ENCODE results near the gene SELENOO. TPM values are rescaled to one million over a fixed set of nuclear protein-coding genes. Genes with fewer than 3 reads are reported as not detected.

The SELENOO gene
- polyA plus RNA-seq, 10 donors, result 6.8 to 16.9 (median 12.4) TPM

DNA sequence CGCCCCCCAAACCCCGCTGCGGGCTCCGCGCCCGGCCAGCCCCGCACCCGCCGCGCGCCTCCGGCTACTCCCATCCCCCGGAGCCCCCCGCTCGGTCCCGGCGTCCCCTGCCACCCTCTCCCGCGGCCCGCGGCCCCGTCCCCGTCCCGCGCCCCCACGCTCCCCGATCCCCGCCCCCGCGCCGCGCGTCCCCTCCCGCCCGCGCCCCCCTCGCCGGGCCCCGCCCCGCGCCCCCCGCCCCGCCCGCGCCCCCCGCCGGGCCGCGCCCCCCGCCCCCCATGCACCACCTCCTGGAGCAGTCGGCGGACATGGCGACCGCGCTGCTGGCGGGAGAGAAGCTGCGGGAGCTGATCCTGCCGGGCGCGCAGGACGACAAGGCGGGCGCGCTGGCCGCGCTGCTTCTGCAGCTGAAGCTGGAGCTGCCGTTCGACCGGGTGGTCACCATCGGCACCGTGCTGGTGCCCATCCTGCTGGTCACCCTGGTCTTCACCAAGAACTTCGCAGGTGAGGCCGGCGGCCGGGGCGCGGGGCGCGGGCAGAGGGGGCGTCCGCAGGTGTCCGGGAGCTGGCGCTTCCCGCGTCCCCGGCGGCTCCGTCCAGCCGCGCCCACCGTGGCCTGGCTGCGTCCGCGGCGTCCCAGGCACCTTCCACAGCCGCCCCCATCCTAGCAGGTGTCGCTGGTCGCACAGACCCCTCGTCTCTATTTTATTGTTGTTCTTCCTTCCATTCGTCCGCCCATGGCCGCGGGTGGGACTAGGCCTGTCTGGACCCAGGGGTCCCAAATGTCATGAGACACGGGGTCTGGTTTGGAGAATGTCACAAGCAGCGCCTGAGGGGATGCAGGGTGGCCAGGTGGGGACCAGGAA is 30.1 kb upstream of the SELENOO start, which contains the start of gene PANX2:
Gene PANX2 (plus strand): TSS at position 279 of the 866 bp plus-strand sequence. CDS start 0 bp downstream, at position 279.
- no peak for DNase-seq

DNA sequence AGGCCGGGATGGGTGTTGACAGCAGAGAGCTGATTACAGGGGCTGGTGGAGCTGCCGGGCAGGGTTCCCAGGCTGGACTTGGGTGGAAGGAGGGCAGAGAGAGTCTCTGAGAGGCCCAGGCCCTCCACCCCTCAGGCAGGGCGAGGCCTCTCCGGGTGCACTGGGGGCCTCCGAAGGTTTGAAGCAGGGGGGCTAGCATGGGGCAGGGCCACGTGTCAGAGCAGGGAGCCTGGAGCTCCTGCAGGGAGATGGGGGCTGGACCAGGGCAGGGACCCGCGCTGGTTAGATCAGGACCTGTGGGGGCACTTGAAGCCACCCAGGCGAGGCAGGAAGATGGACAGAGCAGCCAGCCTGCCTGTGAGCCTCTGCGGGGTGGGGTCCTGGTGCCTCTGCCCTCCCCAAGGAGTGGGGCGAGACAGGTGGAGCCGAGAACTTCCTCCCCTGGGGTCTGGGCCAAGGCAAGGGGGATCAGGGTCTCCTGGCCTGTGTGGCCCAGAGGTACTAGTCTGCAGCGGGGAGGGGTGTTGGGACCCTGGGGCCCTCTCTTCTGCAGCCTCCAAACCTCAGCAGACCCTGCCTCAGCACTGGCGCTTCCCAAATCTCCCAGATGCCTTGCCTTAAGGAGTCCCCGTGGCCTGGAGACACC is 29.4 kb upstream of the SELENOO start:
- DNase-seq, result no peak

DNA sequence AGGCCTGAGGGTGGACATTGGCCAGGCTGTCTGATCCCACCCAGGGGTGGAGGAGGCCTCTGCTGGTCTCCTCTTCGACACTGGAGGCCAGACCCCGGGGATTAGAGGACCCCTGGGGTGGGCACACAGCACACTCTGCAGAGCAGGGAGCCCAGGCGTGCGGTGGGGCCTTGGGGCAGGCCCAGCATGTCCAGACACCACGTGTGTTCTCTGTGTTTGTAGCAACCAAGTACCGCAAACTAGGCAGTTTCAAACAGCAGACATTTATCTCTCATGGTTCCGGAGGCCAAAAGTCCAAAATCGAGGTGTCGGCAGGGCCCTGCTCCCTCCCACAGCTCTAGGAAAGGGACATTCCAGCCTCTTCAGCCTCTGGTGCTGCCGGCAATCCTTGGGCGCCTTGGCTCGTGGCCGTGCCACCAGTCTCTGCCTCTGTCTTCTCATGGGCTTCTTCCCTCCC is 28.8 kb upstream of the SELENOO start:
- no peak for DNase-seq

DNA sequence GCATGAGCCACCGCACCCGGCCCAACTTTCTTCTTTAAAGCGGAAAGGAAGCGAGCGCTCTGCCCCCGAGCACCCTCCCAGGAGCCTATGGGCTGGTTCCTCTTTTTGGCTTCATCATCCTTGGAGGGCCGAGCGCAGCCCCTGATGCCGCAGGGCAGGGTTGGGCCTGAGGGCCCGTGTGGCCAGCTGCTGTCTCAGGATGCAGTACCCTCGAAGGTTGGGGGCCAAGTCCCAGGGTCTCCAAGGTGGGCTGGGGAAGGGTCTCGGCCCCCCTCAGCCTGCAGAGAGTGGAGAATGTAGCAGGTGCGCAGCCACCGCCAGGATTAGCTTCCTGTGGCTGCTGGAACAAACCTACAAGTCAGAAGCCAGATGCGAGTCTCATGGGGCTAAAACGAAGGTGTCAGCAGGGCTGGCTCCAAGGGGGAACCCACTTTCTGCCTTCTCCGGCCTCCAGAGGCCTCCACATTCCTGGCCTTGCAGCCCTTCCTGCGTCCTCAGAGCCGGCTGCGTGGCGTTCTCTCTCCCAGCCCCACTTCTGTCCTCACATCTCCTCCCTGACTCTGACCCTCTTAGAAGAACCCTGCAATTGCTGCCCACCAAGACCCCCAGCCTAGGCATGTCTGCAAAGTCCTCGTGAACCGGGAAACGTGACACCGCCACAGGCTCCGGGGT is 27.4 kb upstream of the SELENOO start:
- DNase-seq, result no peak

DNA sequence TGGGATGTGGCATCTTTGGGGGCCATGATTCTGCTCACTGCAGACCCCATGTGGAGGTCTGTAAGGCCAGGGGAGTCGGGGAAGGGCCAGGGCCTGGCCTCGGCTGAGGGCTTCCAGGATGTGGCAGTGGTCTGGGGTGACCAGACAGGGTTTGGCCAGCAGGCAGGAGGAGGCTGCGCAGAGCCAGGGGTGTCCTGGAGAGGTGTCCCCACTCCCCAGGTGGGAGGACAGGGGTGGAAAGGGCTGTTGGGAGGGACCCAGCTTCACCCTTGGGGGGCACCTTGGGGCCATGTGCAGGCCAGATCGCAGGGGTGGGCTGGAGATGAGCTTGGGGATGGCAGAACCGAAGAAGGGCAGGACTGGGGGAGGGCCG is 26.8 kb upstream of the SELENOO start:
- DNase-seq, result no peak

DNA sequence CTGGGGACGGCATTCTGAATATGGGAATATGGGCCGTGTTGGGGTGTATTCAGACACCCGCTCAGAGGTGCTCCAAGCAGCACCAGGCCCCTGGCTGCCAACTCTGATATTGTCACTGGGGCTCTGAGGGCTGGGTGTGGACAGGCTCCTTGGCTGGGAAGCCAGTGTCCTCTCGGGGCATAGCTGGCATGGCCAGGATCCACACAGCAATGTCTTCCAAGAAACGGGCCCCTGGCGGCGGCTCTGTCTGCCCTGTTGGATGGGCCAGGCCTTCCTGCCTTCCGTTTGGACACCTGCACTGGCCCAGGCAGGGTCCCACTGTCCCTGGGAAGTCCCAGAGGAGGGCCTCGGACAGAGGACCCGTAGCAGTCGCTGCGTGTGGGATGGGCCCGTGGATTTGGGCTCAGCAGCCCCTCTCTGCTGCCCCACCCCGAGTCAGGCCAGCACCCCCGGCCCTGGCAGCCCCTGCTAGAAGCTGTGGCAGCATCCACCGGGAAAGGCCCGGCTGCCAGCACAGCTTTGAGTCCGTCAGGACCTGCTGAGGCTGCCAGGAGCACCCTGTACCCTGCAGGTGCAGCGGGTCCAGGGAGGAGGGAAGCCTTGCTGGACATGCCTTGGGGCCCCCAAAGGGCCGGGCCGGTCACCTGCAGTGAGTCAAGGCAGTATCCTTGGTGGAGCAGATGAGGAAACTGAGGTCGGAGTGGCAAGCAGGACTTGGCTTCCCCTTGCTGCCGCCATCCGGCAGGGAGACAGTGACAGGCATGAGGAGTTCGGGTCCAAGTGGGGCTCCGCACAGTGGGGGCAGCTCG is 26.2 kb upstream of the SELENOO start:
- no peak for DNase-seq

DNA sequence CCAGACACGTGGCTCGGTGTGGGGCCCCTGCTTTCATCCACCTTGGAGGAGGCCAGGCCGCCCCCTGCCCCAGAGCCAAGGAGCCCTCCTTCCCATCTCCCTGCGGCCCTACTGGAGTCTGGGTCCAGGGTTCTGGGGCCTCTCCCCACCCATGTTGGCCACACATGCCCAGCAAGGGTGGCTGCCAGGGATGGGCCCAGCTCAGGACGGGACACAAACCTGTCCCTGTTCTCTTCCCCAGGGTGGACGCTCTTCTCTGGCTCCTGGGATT is 25.7 kb upstream of the SELENOO start:
- DNase-seq, result no peak

DNA sequence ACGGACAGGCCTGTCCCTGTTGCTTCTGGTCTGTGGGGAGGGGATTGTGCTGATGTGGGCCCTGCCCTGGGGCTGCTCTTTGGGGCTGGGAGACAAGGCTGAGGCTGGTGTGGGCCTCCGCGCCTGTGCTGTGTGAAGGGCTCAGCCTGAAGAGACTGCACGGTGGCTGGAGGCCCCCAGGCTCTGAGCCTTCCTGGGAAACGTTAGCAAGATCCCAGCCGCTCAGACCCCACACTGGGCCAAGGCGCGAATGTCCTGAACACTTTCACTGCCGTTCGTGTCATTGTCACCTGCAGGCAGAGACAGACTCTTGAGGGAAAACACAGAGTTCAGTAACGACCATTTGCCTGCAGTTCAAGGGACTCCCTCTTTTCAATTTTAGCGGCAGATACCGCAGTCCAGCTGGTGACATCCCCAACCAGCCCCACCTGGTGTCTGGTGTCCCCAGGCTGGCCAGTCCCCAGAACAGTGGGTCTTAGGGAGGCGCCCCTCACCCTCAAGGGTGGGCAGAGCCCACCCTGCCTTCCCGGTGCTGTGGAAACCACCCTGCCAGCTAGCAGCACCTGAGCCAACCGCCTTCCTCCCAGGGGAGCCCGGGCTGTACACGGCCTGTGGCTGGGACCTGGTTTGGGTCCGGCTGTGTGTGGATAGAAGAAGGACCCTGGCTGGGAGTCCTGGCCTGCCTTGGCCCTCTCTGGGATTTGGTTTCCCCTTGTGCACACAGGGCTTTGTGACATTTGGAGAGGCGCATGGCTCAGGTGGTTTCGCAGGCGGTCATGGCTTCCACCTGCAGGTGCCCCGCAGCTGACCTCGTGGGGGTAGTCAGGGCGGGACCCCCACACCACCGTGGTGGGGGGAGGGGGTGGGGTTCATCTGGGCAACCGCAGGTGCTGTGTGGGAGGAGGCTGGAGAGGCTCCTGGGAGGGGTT is 24.6 kb upstream of the SELENOO start:
- no peak for DNase-seq

DNA sequence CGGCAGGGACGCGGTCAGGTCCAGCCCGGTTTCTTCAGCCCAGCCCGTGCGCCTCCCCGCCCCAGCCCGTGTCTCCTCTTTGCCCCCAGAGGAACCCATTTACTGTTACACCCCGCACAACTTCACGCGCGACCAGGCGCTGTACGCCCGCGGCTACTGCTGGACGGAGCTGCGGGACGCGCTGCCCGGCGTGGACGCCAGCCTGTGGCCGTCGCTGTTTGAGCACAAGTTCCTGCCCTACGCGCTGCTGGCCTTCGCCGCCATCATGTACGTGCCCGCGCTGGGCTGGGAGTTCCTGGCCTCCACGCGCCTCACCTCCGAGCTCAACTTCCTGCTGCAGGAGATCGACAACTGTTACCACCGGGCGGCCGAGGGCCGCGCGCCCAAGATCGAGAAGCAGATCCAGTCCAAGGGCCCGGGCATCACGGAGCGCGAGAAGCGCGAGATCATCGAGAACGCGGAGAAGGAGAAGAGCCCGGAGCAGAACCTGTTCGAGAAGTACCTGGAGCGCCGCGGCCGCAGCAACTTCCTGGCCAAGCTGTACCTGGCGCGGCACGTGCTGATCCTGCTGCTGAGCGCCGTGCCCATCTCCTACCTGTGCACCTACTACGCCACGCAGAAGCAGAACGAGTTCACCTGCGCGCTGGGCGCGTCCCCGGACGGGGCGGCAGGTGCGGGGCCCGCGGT is 23.8 kb upstream of the SELENOO start:
- no peak for DNase-seq

DNA sequence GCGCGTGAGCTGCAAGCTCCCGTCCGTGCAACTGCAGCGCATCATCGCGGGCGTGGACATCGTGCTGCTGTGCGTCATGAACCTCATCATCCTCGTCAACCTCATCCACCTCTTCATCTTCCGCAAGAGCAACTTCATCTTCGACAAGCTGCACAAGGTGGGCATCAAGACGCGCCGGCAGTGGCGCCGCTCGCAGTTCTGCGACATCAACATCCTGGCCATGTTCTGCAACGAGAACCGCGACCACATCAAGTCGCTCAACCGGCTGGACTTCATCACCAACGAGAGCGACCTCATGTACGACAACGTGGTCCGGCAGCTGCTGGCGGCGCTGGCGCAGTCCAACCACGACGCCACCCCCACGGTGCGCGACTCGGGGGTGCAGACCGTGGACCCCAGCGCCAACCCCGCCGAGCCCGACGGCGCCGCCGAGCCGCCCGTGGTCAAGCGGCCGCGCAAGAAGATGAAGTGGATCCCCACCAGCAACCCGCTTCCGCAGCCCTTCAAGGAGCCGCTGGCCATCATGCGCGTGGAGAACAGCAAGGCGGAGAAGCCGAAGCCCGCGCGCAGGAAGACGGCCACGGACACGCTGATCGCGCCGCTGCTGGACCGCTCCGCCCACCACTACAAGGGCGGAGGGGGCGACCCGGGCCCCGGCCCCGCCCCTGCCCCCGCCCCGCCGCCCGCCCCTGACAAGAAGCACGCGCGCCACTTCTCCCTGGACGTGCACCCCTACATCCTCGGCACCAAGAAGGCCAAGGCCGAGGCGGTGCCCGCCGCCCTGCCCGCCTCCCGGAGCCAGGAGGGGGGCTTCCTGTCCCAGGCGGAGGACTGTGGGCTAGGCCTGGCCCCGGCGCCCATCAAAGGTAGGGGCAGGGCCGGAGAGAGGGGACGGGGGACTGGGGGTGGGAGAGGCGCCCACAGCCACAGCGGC is 23.0 kb upstream of the SELENOO start:
- no peak for DNase-seq

DNA sequence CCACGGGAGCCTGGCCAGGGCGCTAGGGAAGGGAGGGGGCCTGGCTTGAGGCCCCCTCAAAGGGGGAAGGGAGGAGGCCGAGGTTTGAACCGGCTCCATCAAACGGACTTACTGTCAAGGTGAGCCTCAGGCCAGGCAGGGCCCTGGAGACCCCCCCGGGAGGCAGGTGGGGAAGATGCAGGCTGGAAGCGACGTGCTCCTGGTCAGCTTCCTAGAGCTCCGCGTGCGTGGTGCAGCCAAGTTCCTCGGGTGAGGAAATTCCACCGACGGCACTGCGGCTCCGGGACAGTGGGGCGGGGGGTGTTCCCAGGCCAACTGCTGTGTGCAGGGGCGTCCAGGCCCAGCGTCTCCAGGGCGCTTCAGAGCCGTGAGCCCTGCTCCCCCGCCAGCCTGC is 22.3 kb upstream of the SELENOO start:
- no peak for DNase-seq

DNA sequence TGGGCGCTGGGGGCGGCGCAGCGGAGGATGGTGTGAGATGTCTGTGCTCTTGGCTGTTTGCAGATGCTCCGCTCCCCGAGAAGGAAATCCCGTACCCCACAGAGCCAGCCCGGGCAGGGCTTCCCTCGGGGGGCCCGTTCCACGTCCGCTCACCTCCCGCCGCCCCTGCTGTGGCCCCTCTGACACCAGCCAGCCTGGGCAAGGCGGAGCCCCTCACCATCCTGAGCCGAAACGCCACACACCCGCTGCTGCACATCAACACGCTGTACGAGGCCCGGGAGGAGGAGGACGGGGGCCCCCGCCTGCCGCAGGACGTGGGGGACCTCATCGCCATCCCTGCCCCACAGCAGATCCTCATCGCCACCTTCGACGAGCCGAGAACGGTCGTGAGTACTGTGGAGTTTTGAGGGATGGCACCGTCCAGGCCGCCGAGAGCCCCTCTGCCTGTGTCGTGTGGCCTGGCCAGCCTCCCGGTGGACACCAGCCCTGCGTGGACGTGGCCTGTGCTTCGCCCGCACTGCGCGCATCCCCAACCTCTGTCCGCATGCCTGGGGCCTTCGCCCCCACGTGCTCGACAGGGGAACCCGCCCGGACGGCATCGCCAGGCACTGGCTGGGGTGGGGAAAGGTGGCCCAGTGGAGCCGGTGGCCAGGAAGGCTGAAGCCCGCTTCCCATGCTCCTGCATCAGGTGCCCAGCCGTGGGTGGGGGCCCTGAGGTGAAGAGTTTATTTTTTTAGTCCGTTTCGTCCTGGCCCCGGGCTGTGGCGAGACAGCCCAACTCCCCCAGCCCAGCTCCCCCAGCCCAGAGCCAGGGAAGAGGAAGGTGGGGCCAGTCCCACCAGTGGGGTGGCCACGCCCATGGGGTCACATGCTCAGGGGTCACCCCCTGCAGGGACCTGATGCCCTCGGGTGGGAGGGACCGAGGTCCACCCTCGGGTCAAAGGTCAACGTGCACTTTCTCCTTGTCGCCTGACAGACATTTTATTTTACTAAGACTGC is 21.6 kb upstream of the SELENOO start:
- DNase-seq, result no peak

DNA sequence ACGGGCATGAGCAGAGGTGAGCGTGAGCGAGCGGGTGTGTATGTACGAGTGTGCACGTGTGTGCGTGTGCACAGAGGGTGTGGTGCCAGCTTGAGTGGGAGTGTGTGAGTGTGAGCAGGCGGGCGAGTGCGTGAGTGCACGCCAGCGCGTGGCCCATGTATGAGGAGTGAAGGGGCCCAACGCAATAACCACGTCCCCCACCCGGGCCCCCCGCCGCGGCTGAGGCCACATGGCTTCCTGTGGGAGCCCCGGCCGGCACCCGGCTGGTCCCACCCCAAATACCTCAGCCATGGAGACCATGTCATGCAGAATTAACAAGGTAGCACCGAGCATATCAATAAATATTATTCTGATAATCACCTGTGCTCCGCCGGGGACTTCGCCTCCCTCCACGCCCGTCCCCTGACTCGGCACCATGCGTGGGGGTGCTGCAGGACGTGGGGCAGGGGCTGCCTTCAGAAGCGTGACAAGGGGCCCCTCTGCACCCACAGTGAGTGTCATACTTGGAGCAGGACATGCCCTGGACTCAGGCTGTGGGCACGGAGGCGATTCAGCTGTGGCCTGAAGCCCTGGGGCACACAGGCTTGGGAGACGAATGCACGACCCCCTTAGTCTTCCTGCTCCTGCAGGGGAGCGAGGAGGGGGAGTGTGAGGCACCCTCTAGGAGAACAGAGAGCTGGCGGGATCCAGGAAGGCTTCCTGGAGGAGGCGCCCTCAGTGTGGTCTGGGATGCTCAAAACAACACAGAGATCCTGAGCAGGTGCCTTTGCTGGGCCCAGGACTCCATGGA is 20.7 kb upstream of the SELENOO start:
- DNase-seq, result no peak

DNA sequence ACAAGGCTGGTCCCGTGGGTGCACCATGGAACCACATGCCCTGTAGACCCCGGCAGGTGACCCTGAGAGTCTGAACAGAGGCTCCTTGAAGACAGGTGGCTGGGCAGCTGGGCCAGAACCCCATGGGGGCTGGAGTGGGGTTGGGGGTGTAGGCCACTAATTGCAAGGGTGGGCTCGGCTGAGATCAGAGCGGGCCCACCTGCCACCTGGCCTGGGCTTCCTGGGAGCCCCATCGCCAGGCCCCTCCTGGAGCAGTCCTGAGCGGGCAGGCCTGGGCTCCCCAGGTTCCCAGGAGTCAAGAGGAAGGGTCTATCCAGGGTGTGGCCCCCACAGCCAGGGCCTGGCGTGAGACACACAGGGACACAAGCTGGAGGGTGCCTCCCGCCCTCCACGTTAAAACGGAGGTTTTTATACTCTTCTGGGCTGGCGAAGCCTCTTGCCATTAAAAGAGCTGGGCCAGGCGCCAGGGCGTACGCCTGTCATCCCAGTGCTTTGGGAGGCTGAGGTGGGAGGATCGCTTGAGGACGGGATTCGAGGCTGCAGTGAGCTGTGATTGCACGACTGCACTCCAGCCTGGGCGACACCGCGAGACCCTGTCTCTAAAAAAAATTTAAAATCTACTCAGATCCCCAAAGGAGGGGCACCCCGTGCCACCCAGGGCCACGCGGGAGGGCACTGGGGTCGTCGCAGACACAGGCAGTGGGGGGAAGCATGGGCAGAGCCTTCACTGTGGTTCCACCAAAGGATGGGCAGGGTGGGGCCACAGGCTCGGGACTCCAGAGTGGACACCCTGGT is 19.9 kb upstream of the SELENOO start:
- no peak for DNase-seq

DNA sequence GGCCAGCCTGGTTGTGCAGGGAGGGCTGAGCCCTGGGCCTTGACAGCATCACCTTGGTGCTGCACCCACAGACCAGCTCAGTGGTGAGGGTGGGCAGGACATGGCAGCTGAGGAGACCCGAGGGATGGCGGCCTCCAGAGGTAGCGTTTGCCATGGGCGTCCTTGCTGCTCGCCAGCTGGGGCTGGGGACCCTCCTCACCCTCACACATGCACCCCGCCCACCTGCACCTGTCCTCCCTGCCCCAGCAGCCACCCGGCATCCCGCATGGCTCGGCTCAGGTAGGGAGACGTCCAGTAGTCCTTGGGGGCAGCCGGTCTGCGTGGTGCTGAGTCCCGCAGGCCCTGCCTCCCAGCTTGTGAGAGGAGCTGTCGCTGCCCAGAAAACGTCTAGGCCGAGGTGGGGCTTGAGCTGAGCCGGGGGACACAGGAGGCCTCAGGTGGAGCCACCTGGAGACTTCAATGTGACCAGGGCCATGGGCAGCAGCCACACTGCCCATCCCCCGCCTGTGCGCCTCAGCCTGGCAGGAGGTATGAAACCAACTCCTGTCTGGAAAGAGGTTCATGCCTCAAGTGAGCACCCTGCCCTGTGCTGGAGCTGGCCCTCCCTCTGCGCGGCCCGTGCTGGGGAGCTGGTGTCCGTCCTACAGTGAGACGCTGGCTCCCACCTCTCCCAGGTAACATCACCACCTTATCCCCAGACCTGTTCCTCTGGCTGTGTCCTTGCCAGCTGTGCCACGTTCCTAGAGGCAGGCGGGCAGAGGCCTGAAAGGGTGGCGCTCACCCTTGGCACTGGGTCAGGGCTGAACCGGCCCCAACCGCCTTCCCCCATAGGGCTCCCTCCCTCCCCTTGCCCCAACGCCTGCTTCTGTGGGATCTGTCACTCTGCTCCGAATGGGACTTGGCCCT is 18.4 kb upstream of the SELENOO start:
- DNase-seq, result no peak

Data from muscle of back (tissue), 11 donors.